GM12801 (cell line): ENCODE results near the gene ANO6.

Experiments used
- TF ChIP-seq, protein P1 (sequence below): IDR thresholded peaks from one replicate; pipeline ENCODE4 v1.5.1; 2011; ENCODE audit warnings: control low read depth; ENCODE audit not compliant: insufficient read length; ENCODE audit errors: extremely low read depth

The ANO6 gene

DNA sequence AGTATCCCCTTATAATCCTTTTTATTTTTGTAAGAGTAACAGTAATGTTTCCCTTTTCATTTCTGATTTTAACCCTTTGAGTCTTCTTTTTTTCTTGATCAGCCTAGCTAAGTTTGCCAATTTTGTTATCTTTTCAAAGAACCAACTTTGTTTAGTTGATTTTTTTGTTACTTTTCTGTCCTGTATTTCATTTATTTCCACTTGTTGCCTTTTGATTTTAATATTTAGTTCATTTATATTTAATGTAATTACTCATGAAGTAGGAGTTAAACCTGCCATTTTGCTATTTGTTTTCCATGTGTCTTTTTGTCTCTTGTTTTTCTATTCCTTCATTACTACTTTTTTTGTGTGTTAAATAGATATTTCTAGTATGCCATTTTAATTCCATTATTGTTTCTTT, 146.4 kb downstream of the ANO6 start:
- TF ChIP-seq, protein P1, sequence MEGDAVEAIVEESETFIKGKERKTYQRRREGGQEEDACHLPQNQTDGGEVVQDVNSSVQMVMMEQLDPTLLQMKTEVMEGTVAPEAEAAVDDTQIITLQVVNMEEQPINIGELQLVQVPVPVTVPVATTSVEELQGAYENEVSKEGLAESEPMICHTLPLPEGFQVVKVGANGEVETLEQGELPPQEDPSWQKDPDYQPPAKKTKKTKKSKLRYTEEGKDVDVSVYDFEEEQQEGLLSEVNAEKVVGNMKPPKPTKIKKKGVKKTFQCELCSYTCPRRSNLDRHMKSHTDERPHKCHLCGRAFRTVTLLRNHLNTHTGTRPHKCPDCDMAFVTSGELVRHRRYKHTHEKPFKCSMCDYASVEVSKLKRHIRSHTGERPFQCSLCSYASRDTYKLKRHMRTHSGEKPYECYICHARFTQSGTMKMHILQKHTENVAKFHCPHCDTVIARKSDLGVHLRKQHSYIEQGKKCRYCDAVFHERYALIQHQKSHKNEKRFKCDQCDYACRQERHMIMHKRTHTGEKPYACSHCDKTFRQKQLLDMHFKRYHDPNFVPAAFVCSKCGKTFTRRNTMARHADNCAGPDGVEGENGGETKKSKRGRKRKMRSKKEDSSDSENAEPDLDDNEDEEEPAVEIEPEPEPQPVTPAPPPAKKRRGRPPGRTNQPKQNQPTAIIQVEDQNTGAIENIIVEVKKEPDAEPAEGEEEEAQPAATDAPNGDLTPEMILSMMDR: no peak

DNA sequence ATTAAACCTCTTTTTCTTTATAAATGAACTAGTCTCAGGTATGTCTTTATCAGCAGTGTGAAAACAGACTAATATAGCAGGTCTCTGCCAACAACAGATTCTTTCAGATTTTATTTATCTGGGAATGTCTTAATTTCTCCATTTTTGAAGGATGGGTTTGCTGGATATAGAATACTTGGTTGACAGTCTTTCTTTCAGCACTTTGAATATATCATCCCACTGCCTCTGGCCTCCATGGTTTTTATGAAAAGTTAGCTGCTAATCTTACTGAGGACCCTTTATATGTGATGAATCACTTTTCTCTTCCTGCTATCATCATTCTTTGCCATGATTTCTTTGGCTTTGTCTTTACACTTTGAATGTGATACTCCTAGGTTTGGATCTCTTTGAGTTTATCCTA, 148.0 kb downstream of the ANO6 start:
- TF ChIP-seq, protein P1: no peak

DNA sequence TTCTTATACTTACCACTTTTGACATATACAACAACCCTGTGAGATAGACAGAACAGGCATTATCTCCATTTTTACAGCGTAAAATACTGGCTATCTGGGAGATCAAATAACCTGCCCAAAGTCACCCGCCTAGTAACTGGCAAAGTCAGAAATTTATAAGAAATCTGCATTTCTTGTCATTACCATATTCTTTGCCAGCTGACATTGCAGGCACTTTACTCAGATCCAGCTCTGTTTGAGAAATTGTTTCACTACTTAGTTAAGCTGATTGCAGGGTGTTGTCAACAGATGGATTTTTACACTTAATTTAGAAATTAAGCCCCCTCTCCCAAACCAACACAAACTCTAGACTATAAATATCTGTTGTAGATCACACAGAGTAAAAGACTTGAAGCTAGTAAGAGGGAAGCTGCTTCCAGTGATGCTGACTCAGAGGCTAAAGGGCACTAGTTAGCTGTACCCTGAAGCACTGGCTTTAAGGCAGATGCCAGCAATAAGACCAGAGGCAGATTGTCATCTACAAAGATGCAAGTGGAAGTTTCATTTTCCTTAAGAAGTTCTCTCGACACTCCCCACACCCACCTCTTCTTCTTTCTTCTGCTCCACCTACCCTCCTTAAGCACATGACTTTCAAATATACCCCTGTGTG, 153.1 kb downstream of the ANO6 start:
- TF ChIP-seq, protein P1: no peak

DNA sequence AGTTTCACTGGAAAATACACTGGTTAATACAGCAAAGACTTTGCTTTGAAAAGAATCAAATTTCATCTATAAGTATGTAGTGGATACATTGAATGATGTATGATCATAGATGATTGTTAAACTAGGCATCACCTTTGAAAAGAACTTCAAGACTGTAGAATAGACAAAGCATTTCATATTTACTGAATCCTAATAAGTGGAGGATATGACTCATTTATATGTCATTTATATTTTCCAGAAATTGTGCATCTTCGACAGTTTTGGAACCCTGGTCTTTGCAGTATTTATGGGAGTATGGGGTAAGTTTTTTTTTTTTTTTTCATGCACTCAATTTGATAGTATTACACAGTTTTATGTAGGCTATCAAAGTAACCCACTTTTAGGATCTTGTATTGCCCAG, 161.9 kb downstream of the ANO6 start:
- TF ChIP-seq, protein P1: no peak

DNA sequence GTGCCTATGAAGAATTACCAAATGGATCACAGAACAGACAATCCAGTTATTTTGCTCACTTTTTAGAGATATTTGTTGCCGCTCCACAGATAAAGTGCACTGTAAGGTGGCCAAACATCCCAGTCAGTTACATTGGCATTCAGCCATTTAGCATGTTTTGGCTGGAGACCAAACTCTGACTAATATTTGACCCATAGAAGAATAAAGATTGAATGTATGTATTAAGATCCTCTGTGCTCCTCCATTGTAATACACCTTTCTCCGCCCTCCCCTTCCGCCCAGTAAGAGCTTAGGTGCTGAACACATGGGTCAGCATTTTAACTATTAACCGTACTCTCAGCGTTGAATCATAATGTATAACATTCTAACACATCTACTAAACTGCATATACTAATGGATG, 163.4 kb downstream of the ANO6 start:
- TF ChIP-seq, protein P1: no peak

DNA sequence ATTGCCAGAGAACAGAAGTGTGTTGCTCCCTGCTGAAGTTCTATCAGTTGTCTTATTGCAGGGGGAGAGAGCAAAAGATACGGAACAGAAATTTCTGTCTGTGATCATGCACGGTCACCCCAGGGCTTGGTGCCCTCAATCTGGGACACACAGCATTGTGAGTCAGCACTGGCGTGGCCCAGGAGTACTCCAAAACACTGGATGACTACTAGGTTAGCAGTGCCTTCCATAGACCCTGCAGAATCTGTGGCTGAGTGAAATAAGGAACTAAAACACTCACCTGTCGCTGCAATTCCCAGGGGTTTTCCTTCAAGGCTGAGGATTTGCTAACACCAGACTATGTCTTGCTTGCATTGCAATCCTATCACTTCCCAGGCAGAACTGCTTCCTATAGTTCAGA, 165.5 kb downstream of the ANO6 start:
- TF ChIP-seq, protein P1: no peak

DNA sequence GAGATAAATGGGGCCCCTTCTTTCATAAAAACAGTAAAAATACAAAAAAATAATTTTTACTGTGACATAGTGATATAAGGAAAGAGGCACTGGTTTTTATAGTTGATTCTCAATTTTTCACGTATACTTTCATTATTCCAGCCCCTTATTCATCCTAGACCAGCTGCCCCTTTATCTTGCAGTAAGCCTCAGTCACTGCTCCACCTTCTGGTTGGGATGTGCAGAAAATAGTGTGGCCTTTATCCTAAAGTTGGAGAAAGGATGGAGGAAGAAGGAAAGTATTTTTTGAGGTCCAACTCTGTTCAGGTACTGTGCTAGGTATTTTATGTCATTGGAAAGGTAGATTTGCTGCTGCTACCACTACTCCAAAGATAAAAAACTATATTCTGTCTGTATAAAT, 172.7 kb downstream of the ANO6 start:
- TF ChIP-seq, protein P1: no peak
